Astrocyte (in vitro differentiated cells and primary cell): Measurements from ENCODE around the gene GRIK5. TPM values are rescaled to one million over a fixed set of nuclear protein-coding genes. Genes with fewer than 3 reads are reported as not detected.

Source experiments
- DNase-seq: peaks from one replicate; pipeline ENCODE4 v3.0.0-alpha.2; 2010; ENCODE audit warnings: low read depth
- FAIRE-seq: peaks from 2 replicates; lab custom pipeline; 2011; peaks lifted over from hg19 to GRCh38; lab: Jason Lieb, UNC
- H2AFZ ChIP-seq: 2 replicates; pipeline ENCODE4 v1.6.0; 2012; ENCODE audit warnings: low read depth, low read length, inconsistent platforms
- H3K27ac ChIP-seq: 2 replicates; pipeline ENCODE4 v1.5.1; 2011; ENCODE audit warnings: low read depth, low read length, inconsistent platforms
- H3K27me3 ChIP-seq: 2 replicates; pipeline ENCODE4 v1.6.0; 2011; ENCODE audit warnings: low read length, inconsistent platforms; ENCODE audit not compliant: insufficient read depth
- H3K36me3 ChIP-seq: 2 replicates; pipeline ENCODE4 v1.5.1; 2011; ENCODE audit warnings: low read length, inconsistent platforms; ENCODE audit not compliant: insufficient read depth
- H3K4me1 ChIP-seq: 2 replicates; pipeline ENCODE4 v1.5.1; 2011; ENCODE audit warnings: low read length, inconsistent platforms; ENCODE audit not compliant: insufficient read depth
- H3K4me2 ChIP-seq: 2 replicates; pipeline ENCODE4 v1.6.0; 2012; ENCODE audit warnings: low read length, inconsistent platforms
- H3K4me3 ChIP-seq: 2 replicates; pipeline ENCODE4 v1.5.1; 2011; ENCODE audit warnings: low read depth, mild to moderate bottlenecking, low read length, inconsistent platforms; ENCODE audit not compliant: insufficient read depth
- H3K79me2 ChIP-seq: 2 replicates; pipeline ENCODE4 v1.6.0; 2012; ENCODE audit warnings: mild to moderate bottlenecking, low read length, inconsistent platforms; ENCODE audit not compliant: insufficient read depth
- H3K9ac ChIP-seq: 2 replicates; pipeline ENCODE4 v1.6.0; 2012; ENCODE audit warnings: mild to moderate bottlenecking, low read length, inconsistent platforms
- H3K9me3 ChIP-seq: 2 replicates; pipeline ENCODE4 v1.5.1; 2012; ENCODE audit warnings: low read depth, mild to moderate bottlenecking, low read length, inconsistent platforms; ENCODE audit not compliant: insufficient read depth
- H4K20me1 ChIP-seq: 2 replicates; pipeline ENCODE4 v1.6.0; 2012; ENCODE audit warnings: low read length, inconsistent platforms; ENCODE audit not compliant: insufficient read depth
- H3K27ac Mint-ChIP-seq: one replicate; pipeline ENCODE4 v1.8.0; 2021; ENCODE audit warnings: mild to moderate bottlenecking, mixed read lengths; ENCODE audit not compliant: unreplicated experiment
- H3K27me3 Mint-ChIP-seq: one replicate; pipeline ENCODE4 v1.8.0; 2021; ENCODE audit warnings: low read depth, mixed read lengths; ENCODE audit not compliant: unreplicated experiment
- H3K36me3 Mint-ChIP-seq: one replicate; pipeline ENCODE4 v1.8.0; 2021; ENCODE audit warnings: low read depth, mixed read lengths; ENCODE audit not compliant: unreplicated experiment
- H3K4me1 Mint-ChIP-seq: one replicate; pipeline ENCODE4 v1.8.0; 2021; ENCODE audit warnings: low read depth, mixed read lengths; ENCODE audit not compliant: unreplicated experiment
- H3K4me3 Mint-ChIP-seq: one replicate; pipeline ENCODE4 v1.8.0; 2021; ENCODE audit warnings: mild to moderate bottlenecking, moderate library complexity, mixed read lengths; ENCODE audit not compliant: unreplicated experiment
- H3K9me3 Mint-ChIP-seq: one replicate; pipeline ENCODE4 v1.8.0; 2021; ENCODE audit warnings: mild to moderate bottlenecking, mixed read lengths; ENCODE audit not compliant: unreplicated experiment
- CTCF ChIP-seq: IDR thresholded peaks from 2 replicates; pipeline ENCODE4 v1.5.1; 2011; ENCODE audit warnings: low read depth, mild to moderate bottlenecking, inconsistent platforms, low read length, moderate library complexity; ENCODE audit not compliant: insufficient read depth
- EZH2 ChIP-seq: IDR thresholded peaks from 2 replicates; pipeline ENCODE4 v1.6.1; 2012; ENCODE audit warnings: mild to moderate bottlenecking, low read length, inconsistent platforms; ENCODE audit not compliant: insufficient read depth
- total RNA-seq: library from RNA; stranded (reverse); gene quantifications from 2 replicates; pipeline ENCODE4 v1.2.1, GENCODE V29; 2021

GRIK5 gene
- total RNA-seq, 1 donor from 2014 or later, result 9.2 TPM

GRCh38 chr19:42057846-42058245 is 12.2 kb downstream of the GRIK5 start:
- Mint-ChIP-seq H3K27ac (no peak overlapping the region), H3K9me3 (no peaks in the 10 kb centered on the region), H3K4me3 (no peak overlapping the region), H3K36me3 (peaks cover 9% of the 10 kb centered on the region), H3K27me3 (peaks cover 21% of the 10 kb centered on the region), H3K4me1 (no peaks in the 10 kb centered on the region)
- no peak overlapping the region for H3K27ac ChIP-seq
- TF ChIP-seq EZH2 (no peak), CTCF (no peak)
- H3K36me3 ChIP-seq, result no peaks in the 10 kb centered on the region
- no peaks in the 10 kb centered on the region for H3K79me2 ChIP-seq
- H3K9ac ChIP-seq, result no peak overlapping the region
- H3K9me3 ChIP-seq, result no peaks in the 10 kb centered on the region
- H3K4me1 ChIP-seq, result no peaks in the 10 kb centered on the region
- H2AFZ ChIP-seq, result no peak overlapping the region
- H4K20me1 ChIP-seq, result no peaks in the 10 kb centered on the region
- no peak overlapping the region for H3K4me2 ChIP-seq
- no peak overlapping the region for H3K4me3 ChIP-seq
- no peaks in the 10 kb centered on the region for H3K27me3 ChIP-seq
- no peak for FAIRE-seq
- DNase-seq, result no peak

- Mint-ChIP-seq H3K27ac (no peak overlapping the region), H3K36me3 (peaks cover 6% of the 10 kb centered on the region), H3K4me1 (peaks cover 3% of the 10 kb centered on the region), H3K9me3 (peaks cover 4% of the 10 kb centered on the region), H3K27me3 (peaks cover 14% of the 10 kb centered on the region), H3K4me3 (no peak overlapping the region)
- no peak for FAIRE-seq
- no peak overlapping the region for H3K4me3 ChIP-seq
- no peak overlapping the region for H3K4me2 ChIP-seq
- H3K79me2 ChIP-seq, result no peaks in the 10 kb centered on the region
- no peaks in the 10 kb centered on the region for H4K20me1 ChIP-seq
- H3K4me1 ChIP-seq, result no peaks in the 10 kb centered on the region
- no peak overlapping the region for H2AFZ ChIP-seq
- H3K9me3 ChIP-seq, result no peaks in the 10 kb centered on the region
- TF ChIP-seq CTCF (no peak), EZH2 (no peak)
- H3K36me3 ChIP-seq, result no peaks in the 10 kb centered on the region
- H3K9ac ChIP-seq, result no peak overlapping the region
- no peaks in the 10 kb centered on the region for H3K27me3 ChIP-seq
- no peak for DNase-seq
- H3K27ac ChIP-seq, result no peak overlapping the region
Measured at GRCh38 chr19:42054205-42054604, 15.8 kb downstream of the GRIK5 start.

GRCh38 chr19:42053037-42053935 is 16.7 kb downstream of the GRIK5 start:
- H3K79me2 ChIP-seq, result no peaks in the 10 kb centered on the region
- Mint-ChIP-seq H3K27me3 (peaks cover 14% of the 10 kb centered on the region), H3K4me1 (peaks cover 3% of the 10 kb centered on the region), H3K4me3 (no peak overlapping the region), H3K9me3 (peaks cover 4% of the 10 kb centered on the region), H3K36me3 (peaks cover 6% of the 10 kb centered on the region), H3K27ac (no peak overlapping the region)
- H4K20me1 ChIP-seq, result no peaks in the 10 kb centered on the region
- DNase-seq (no peak), FAIRE-seq (no peak)
- H3K9me3 ChIP-seq, result no peaks in the 10 kb centered on the region
- H3K9ac ChIP-seq, result no peak overlapping the region
- no peaks in the 10 kb centered on the region for H3K36me3 ChIP-seq
- H3K4me2 ChIP-seq, result no peak overlapping the region
- H2AFZ ChIP-seq, result no peak overlapping the region
- H3K4me3 ChIP-seq, result no peak overlapping the region
- H3K27ac ChIP-seq, result no peak overlapping the region
- H3K27me3 ChIP-seq, result no peaks in the 10 kb centered on the region
- H3K4me1 ChIP-seq, result no peaks in the 10 kb centered on the region
- TF ChIP-seq CTCF (no peak), EZH2 (no peak)
